Activated T-cell treated with anti-CD3 and anti-CD28 coated beads, Interleukin-2, amount 50 U/mL, for 48 hours (primary cell): Measurements from ENCODE around the gene IFT88.
A peak's percentile ranks its signal among the peaks of the same experiment; 100 is the strongest.

Source experiments
- DNase-seq, 2 experiments: peaks; one replicate each; pipeline ENCODE4 v3.0.0-alpha.2; 2020

The IFT88 gene

DNA sequence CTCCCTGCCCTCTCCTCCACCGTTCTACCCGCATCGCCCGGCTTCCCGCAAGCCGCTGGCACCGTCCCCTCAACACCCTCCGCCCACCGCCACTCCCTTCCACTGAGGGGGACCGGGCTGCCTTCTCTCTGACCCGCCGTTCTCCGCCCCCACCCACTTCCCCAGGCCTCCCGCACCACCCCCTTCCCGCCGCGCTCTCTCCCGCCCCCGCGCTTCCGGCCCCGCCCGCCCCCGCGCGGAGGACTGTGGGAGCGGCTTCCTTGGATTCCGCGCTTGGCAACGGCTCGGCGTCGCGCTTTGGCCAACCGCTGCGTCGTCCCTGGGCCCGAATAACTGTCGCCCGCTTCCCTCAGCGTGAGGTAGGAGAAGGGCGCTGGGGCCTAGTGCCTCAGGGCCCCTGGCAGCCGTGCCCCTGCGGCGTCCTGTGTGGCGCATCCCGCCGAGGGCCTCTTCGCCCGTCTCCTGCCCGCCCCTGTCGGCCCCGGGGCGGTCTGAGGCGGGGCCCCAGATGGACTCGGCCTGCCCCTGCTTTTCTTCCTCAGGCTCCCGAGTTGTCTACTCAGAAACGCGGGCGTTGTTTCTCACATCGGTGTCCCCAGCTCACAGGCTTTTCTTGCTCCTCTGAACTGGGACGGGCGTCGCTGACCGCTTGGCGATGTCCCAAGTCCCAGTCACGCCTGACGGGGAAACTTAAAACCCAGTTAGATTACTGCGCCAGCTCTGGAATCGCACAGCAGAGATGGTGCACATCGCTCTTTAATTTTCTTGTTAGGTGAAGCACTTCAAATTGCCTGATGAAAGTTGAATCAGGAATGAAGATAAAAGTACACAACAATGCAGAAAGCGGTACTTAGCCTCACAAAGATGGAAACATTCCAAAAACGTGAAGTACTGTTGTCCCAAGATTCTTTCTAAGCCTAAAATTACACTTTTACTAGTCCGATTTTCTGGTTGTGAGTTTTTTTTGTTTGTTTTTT, at the start of gene IFT88:
IFT88 (plus strand) TSS at position 260 of the 977 bp plus-strand sequence. CDS start 7,229 bp downstream, outside the sequence.
- DNase-seq = peak; percentile 88 to 89

- DNase-seq = no peak
Measured at GRCh38 chr13:20518660-20519100, 48.3 kb upstream of the IFT88 start.

GRCh38 chr13:20519875-20520274, 47.1 kb upstream of the IFT88 start:
- DNase-seq = no peak

- DNase-seq = no peak
Measured at GRCh38 chr13:20521364-20522115, 45.4 kb upstream of the IFT88 start.

GRCh38 chr13:20525144-20525600, 41.8 kb upstream of the IFT88 start:
- peak; percentile 51 to 61 for DNase-seq

DNA sequence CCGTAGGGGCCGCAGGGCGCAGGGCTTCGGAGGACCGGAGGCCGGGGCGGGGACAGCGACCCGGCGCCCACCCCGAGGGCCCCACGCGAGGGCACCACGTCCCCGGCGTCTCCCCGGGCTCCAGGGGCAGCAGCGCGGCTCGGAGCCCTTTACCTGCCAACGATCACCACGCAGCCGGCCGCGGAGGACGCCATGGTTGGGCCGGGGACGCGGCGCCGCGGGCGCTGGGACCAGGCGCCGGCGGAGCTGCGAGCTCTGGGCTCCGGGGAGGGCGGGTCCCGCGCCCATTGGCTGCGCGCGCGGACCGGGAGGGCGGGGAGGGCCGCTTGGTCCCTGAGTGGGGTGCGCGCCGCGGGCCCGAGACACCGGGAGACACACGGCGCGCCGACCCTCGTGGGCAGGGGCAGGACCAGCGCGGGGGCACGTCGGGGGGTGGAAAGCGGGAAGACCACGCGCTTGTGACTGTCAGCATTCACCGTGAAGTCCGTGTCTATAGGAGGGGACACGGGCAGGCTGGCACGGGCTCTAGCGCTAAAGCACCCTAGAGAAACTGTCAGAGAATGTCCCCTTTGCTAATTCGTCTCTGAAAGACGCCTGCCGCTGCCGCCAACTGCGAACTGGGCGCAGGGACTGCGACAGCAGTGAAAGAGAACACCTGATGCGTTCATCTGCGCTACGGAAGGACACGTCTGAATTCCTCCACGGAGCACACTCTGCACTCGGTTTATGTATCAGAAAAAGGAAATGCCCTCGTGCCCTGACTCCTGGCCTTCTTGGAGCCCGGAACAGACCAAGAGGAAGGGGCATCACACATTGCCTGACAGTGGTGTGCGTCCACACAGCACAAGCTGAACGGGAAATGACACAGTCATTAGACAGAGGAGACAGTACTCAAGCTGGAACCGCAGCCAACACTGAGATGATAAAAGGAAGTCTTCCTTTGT, 41.1 kb upstream of the IFT88 start, which contains the start of gene CRYL1:
CRYL1 (minus strand) TSS at position 257 of the 944 bp plus-strand sequence; CDS start at position 194, 63 bp downstream.
- DNase-seq = peak; percentile 77 to 81

- DNase-seq = no peak
Measured at GRCh38 chr13:20526664-20527063, 40.3 kb upstream of the IFT88 start.

- peak; percentile 36 to 39 for DNase-seq
Measured at GRCh38 chr13:20528452-20528851, 38.5 kb upstream of the IFT88 start.

- no peak for DNase-seq
Measured at GRCh38 chr13:20534038-20534608, 32.8 kb upstream of the IFT88 start.

DNA sequence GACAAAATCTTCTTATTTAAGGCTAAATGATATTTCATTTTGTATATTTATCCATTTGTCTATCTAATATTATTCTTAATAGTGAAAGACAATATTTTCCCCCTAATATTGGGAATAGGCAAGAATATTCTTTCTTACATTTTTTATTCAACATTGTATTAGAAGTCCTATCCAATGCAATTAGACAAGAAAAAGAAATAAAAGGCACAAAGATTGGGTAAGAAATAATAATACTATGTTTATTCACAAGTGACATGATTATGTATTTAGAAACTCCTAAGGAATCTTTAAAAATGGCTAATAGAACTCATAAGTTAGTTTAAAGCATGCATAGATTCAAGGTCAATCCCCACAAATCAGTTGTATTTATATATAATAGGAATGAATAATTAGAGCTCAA, 30.0 kb upstream of the IFT88 start:
- DNase-seq = no peak

DNA sequence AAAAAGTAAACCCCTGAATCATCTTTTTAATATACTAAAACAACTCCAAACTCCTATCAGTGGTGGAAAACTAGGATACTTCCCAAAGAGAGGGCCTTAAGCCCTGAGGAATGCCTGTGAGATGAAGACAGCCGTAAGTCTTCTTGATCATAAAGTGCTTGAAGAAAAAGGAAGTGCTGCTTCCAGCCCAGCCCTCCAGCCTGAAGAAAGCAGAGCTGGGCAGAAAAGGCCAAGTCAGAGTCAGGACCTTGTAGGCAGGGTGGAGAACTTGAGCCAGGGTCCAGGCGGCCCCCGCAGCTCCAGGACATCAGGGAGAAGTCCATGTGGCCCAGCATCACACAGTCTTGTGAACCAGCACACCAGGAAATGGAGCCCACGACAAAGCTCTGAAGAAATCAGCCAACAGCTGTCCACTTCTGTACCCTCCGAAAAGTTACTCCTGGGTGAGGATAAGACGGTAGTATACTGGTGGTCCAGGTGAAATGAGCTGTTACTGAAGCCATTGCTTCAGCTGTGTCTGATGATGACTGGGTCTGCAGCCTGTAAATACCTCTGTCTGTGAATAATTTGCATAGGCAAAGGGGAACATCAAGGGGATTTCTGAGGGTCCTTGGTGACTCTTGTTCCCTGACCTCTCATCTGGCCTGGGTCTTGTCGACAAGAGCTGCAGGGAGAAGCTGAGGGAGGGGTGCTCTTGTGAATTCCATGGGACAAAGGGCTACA, 22.6 kb upstream of the IFT88 start:
- DNase-seq = no peak

DNA sequence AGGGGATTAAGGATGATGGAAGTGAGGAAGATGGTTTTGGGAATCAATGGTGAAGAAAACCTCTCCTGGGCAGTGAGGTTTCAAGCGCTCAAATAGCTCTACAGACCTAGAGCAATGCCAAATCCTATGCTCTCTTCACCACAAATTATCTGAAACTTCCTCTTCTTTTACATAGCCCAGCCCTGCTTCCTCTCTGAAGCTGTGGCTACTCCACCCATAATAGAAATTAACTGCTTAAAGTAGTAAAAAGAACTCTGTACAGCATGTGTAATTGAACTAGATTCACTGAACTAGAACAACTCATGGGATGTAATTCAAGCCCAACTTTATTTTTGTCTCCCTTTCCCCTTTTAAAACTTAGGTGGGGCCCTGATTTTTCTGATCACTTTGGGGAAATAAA, 20.4 kb upstream of the IFT88 start:
- DNase-seq = no peak

- DNase-seq = no peak
Measured at GRCh38 chr13:20547479-20547908, 19.5 kb upstream of the IFT88 start.

DNA sequence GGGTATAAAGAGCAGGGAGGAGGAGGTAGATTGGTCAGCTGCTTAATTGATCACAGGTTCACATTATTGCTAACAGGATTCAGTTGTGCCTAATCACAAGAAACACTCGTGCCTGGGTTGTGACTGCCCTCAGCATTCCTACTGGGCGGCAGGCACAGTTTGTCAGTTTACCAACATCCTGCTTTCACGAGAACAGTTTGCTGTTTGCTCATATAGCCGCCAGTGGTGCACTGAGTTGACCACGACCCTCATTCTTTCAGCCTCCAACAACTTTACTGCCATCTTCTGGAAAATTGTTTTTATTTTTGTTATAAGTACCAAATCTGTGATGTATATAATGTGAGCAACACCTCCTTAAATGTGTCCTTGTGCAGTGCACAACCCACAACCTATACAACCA, 16.2 kb upstream of the IFT88 start:
- DNase-seq = no peak

DNA sequence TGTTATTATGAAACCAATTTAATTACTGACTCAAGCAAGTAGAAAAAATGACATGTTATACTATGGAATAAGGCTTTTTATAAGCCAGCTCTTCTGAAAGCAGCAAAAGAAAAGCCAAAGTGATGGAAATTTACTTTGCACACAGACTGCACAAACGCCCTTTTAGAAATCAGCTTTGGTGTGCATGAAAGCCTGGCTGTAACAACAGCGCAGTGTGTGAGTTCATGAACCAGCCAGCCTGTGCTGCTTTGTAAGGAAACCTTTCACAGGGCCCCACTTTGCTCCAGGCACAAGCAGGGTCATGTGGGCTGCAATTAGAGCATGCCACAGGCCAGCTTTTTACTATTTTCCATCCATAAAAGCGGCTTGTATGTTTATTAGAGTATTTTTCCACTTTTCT, 13.6 kb upstream of the IFT88 start:
- no peak for DNase-seq

DNA sequence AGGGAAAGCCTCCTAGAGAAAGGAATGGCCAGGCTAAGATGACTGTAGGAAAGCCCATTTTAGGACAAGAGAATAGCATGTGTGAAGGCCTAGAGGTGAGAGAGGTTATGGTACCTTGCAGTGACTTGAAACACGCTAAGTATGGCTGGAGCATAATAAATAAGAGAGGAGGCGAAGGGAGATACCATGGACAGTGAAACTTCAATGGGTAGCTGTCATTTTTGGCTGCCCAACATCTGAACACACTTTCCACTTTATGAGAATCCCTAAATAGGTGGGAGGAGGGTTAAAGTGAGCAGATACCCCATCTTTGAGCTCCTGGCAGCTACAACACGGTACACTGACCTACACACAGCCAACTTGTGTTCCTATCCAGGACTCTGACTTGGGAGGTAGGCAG, 8.0 kb upstream of the IFT88 start:
- no peak for DNase-seq

DNA sequence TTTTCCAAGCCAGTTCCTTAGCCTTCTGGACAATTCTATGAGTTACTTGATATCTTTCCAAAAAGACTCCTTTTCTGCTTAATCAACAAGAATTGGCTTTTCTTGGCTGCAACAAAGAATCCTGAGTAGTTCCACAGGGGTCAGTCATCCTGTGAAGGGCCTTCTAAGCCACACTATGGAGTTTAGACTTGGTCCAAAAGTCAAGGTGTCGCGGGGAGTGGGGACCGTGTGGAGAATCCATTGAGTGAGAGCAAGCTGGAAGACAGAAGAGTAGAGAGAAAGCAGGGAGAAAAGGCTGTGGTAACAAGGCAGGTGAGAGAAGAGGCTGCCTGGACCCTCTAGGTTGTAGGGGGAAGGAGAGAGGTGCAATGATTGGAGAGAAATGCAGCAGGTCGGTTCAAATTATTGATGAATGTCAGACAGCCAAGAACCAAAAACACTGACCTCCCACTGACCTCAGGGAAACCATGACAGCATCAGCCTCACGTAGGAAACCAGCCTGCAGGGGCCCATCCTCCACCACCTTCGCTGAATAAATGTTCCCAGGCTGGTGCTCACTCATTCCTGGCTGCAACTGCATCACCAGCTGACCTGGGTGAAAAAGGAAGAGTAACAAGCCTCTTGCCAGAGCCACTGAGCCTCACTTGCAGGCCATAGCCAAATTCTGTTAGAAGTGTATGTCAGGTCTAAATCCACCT, 7.1 kb upstream of the IFT88 start:
- no peak for DNase-seq

- no peak for DNase-seq
Measured at GRCh38 chr13:20561741-20562140, 5.2 kb upstream of the IFT88 start.

DNA sequence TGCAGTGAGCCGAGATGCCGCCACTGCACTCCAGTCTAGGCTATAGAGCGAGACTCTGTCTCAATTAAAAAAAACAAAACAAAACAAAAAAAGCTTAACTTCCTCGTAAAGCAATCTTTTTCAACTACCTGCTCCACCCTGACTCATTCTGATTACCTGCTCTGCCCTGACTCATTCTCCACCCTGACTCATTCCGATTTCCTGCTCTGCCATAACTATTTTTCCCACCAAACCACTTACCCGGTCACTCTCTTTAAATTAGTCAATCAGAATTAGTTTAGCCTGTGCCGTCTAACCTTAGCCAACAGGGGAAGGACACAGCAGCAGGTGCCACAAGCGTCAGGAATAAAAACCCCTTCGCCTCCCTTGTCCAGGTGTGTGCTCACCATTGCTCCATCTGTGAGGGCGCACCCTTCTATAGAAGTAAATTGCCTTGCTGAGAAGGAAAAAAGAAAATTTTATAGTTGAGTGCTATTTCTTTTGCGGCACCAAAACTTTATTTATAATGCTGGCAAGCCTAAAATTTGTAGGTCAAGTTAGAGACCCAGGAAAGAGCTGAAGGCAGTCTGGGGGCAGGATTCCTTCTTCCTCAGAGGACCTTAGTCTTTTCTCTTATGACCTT, 1.7 kb upstream of the IFT88 start:
- peak; percentile 27 for DNase-seq

DNA sequence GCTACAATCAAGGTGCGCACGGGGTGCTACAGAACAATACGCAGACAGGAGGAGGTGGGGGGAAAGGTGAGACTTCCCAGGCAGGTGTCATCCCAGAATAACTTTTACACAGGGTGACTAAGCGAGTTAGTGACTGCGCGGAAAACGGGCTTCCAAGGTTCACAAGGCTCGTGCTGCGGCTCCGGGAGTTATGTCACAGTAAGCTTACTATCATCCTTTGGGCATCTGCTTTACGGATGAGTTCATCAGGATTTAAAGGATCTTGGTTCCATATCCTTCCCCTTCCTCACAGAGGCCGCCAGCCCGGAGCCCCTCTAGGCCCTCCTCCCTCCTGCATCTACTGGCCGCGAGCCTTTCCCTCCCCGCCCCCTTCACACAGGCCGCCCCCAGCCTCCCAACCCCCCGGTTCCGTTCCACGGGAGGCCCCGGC, 474 bp upstream of the IFT88 start:
- no peak for DNase-seq
